BE2C (cell line): ENCODE data around the gene TDG.

ENCODE experiments used
- DNase-seq: peaks from one replicate; pipeline ENCODE4 v3.0.0-alpha.2; 2020
- H3K27me3 ChIP-seq: fragments of 250-450 bp; sonication (Bioruptor Pico); 2 replicates; pipeline ENCODE4 v1.5.1; 2020; ENCODE audit warnings: mild to moderate bottlenecking
- H3K36me3 ChIP-seq: fragments of 250-450 bp; sonication (Bioruptor Pico); 2 replicates; pipeline ENCODE4 v1.5.1; 2020; ENCODE audit warnings: mild to moderate bottlenecking
- H3K4me1 ChIP-seq: fragments of 250-450 bp; sonication (Bioruptor Pico); 2 replicates; pipeline ENCODE4 v1.5.1; 2020
- H3K4me3 ChIP-seq: 2 replicates; pipeline ENCODE4 v1.5.1; 2011; ENCODE audit warnings: low read depth, low read length
- H3K9me3 ChIP-seq: fragments of 250-450 bp; sonication (Bioruptor Pico); 2 replicates; pipeline ENCODE4 v1.5.1; 2020
- CTCF ChIP-seq: IDR thresholded peaks from 2 replicates; pipeline ENCODE4 v1.5.1; 2012; ENCODE audit warnings: mild to moderate bottlenecking, low read depth, low read length

Gene TDG

GRCh38 chr12:103994235-103994634 is 28.6 kb downstream of the TDG start:
- no peak for TF ChIP-seq CTCF
- no peaks in the 10 kb centered on the region for H3K4me1 ChIP-seq
- no peaks in the 10 kb centered on the region for H3K27me3 ChIP-seq
- H3K36me3 ChIP-seq: peaks cover 4% of the 10 kb centered on the region
- H3K9me3 ChIP-seq: no peaks in the 10 kb centered on the region
- no peak overlapping the region for H3K4me3 ChIP-seq
- no peak for DNase-seq

GRCh38 chr12:103996595-103996994 is 30.9 kb downstream of the TDG start:
- DNase-seq: no peak
- no peak for TF ChIP-seq CTCF
- H3K9me3 ChIP-seq: no peaks in the 10 kb centered on the region
- H3K4me1 ChIP-seq: no peaks in the 10 kb centered on the region
- no peaks in the 10 kb centered on the region; the same call in 1 of the 2 replicates for H3K36me3 ChIP-seq
- H3K4me3 ChIP-seq: no peak overlapping the region
- H3K27me3 ChIP-seq: no peaks in the 10 kb centered on the region

- no peak for DNase-seq
- Histone ChIP-seq H3K9me3 (no peaks in the 10 kb centered on the region), H3K4me3 (no peak overlapping the region), H3K4me1 (no peaks in the 10 kb centered on the region), H3K27me3 (no peaks in the 10 kb centered on the region), H3K36me3 (no peaks in the 10 kb centered on the region; the same call in 1 of the 2 replicates)
- TF ChIP-seq CTCF: no peak
These were observed 31.7 kb downstream of the TDG start for GRCh38 chr12:103997286-103997900.

- peaks cover 5% of the 10 kb centered on the region; the same call in 1 of the 2 replicates for H3K27me3 ChIP-seq
- no peak for DNase-seq
- H3K4me3 ChIP-seq: no peak overlapping the region
- H3K9me3 ChIP-seq: no peaks in the 10 kb centered on the region
- no peak for TF ChIP-seq CTCF
- H3K36me3 ChIP-seq: no peaks in the 10 kb centered on the region
- no peaks in the 10 kb centered on the region for H3K4me1 ChIP-seq
These were observed 33.3 kb downstream of the TDG start for GRCh38 chr12:103998976-103999375.

- no peak for DNase-seq
- peaks cover 5% of the 10 kb centered on the region; the same call in 1 of the 2 replicates for H3K27me3 ChIP-seq
- no peak for TF ChIP-seq CTCF
These were observed 35.2 kb downstream of the TDG start for GRCh38 chr12:104000807-104001434.

GRCh38 chr12:104002686-104003085 is 37.0 kb downstream of the TDG start:
- Histone ChIP-seq H3K36me3 (no peaks in the 10 kb centered on the region), H3K4me1 (no peaks in the 10 kb centered on the region), H3K9me3 (no peaks in the 10 kb centered on the region), H3K4me3 (no peak overlapping the region), H3K27me3 (peaks cover 5% of the 10 kb centered on the region; the same call in 1 of the 2 replicates)
- DNase-seq: no peak
- no peak for TF ChIP-seq CTCF

More at GRCh38 chr12:104000807-104001434, 35.2 kb downstream of the TDG start:
- Histone ChIP-seq H3K36me3 (no peaks in the 10 kb centered on the region), H3K9me3 (no peaks in the 10 kb centered on the region), H3K4me1 (no peaks in the 10 kb centered on the region), H3K4me3 (no peak overlapping the region)
